Mesodermal cell (in vitro differentiated cells): ENCODE measurements around the gene LRP1B.
"Not testable (repeated sequence)": the region's sequence is repeated elsewhere in the genome, so short reads cannot be mapped to it uniquely, and the experiment has no call there.

Experiments
- H3K27ac ChIP-seq: 2 replicates; pipeline ENCODE4 v1.7.0; 2013; ENCODE audit warnings: mild to moderate bottlenecking, low read depth, low read length, moderate library complexity; ENCODE audit not compliant: severe bottlenecking
- H3K36me3 ChIP-seq: 2 replicates; pipeline ENCODE4 v1.7.1; 2013; ENCODE audit warnings: mild to moderate bottlenecking, low read length, moderate library complexity; ENCODE audit not compliant: control insufficient read depth, insufficient read depth
- H3K4me1 ChIP-seq: one replicate; pipeline ENCODE4 v1.7.1; 2013; ENCODE audit warnings: mild to moderate bottlenecking, low read length; ENCODE audit not compliant: insufficient read depth, control insufficient read depth, poor library complexity, severe bottlenecking
- H3K4me3 ChIP-seq: 2 replicates; pipeline ENCODE4 v1.7.0; 2013; ENCODE audit warnings: low read length, control low read depth, mild to moderate bottlenecking; ENCODE audit not compliant: insufficient read depth, poor library complexity, severe bottlenecking; ENCODE audit errors: extremely low read depth
- H3K9me3 ChIP-seq: 2 replicates; pipeline ENCODE4 v1.7.1; 2013; ENCODE audit warnings: mild to moderate bottlenecking, low read length, moderate library complexity; ENCODE audit not compliant: control insufficient read depth
- WGBS, 2 experiments: methylation state at CpG; one replicate each; pipeline ENCODE4 v1.1.5; 2013; ENCODE audit warnings: missing lambda C conversion rate in 2 of 2; ENCODE audit not compliant: insufficient coverage in 2 of 2; 5-methylcytosine and 5-hydroxymethylcytosine counted together

The LRP1B gene

GRCh38 chr2:142104134-142104758 lies 26.6 kb downstream of the LRP1B start:
- Histone ChIP-seq H3K9me3 (no peaks in the 10 kb centered on the region), H3K4me1 (no peaks in the 10 kb centered on the region), H3K36me3 (no peaks in the 10 kb centered on the region), H3K4me3 (no peak overlapping the region), H3K27ac (no peak overlapping the region)
- WGBS, 2 experiments, result no CpG with 5 or more reads among the region's 2 CpGs

- H3K4me3 ChIP-seq, result no peak overlapping the region
- WGBS, 2 experiments, result no CpG with 5 or more reads among the region's 1 CpG
- H3K36me3 ChIP-seq, result no peaks in the 10 kb centered on the region
- H3K9me3 ChIP-seq, result no peaks in the 10 kb centered on the region
- no peak overlapping the region for H3K27ac ChIP-seq
- no peaks in the 10 kb centered on the region for H3K4me1 ChIP-seq
These were observed 29.8 kb downstream of the LRP1B start for GRCh38 chr2:142100970-142101369.

GRCh38 chr2:142100139-142100873 lies 30.5 kb downstream of the LRP1B start:
- no peak overlapping the region for H3K4me3 ChIP-seq
- no peak overlapping the region for H3K27ac ChIP-seq
- no peaks in the 10 kb centered on the region for H3K9me3 ChIP-seq
- H3K36me3 ChIP-seq, result no peaks in the 10 kb centered on the region
- no peaks in the 10 kb centered on the region for H3K4me1 ChIP-seq
- WGBS, 2 experiments, result 78 to 100% methylated on average over 1 of the region's 4 CpGs

GRCh38 chr2:142097711-142098110 lies 33.1 kb downstream of the LRP1B start:
- no peaks in the 10 kb centered on the region for H3K4me1 ChIP-seq
- no peak overlapping the region for H3K4me3 ChIP-seq
- WGBS, 2 experiments, result 80% methylated on average over 1 of the region's 3 CpGs; no CpG with 5 or more reads in 1 of the 2 experiments
- H3K27ac ChIP-seq, result no peak overlapping the region
- H3K9me3 ChIP-seq, result no peaks in the 10 kb centered on the region
- no peaks in the 10 kb centered on the region for H3K36me3 ChIP-seq

GRCh38 chr2:142095647-142096046 lies 35.2 kb downstream of the LRP1B start:
- WGBS, 2 experiments, result no CpG with 5 or more reads among the region's 2 CpGs
- H3K4me1 ChIP-seq, result no peaks in the 10 kb centered on the region
- H3K36me3 ChIP-seq, result no peaks in the 10 kb centered on the region
- no peaks in the 10 kb centered on the region for H3K9me3 ChIP-seq
- H3K4me3 ChIP-seq, result no peak overlapping the region
- H3K27ac ChIP-seq, result no peak overlapping the region

- 88% methylated on average over 1 of the region's 2 CpGs; no CpG with 5 or more reads in 1 of the 2 experiments for WGBS, 2 experiments
- no peaks in the 10 kb centered on the region for H3K36me3 ChIP-seq
- H3K4me3 ChIP-seq, result no peak overlapping the region
- H3K4me1 ChIP-seq, result no peaks in the 10 kb centered on the region
- H3K27ac ChIP-seq, result no peak overlapping the region
- no peaks in the 10 kb centered on the region for H3K9me3 ChIP-seq
These were observed 36.6 kb downstream of the LRP1B start for GRCh38 chr2:142094233-142094632.

GRCh38 chr2:142088058-142088568 lies 42.7 kb downstream of the LRP1B start:
- H3K36me3 ChIP-seq, result no peaks in the 10 kb centered on the region
- no peak overlapping the region for H3K27ac ChIP-seq
- no CpG with 5 or more reads among the region's 2 CpGs for WGBS, 2 experiments
- no peaks in the 10 kb centered on the region for H3K4me1 ChIP-seq
- no peak overlapping the region for H3K4me3 ChIP-seq
- H3K9me3 ChIP-seq, result no peaks in the 10 kb centered on the region

GRCh38 chr2:142087585-142087984 lies 43.2 kb downstream of the LRP1B start:
- not testable (repeated sequence) for H3K4me3 ChIP-seq, H3K36me3 ChIP-seq, H3K27ac ChIP-seq, H3K4me1 ChIP-seq, H3K9me3 ChIP-seq
- WGBS, 2 experiments, result no CpG with 5 or more reads among the region's 2 CpGs

GRCh38 chr2:142082368-142082767 lies 48.4 kb downstream of the LRP1B start:
- Histone ChIP-seq H3K9me3 (no peaks in the 10 kb centered on the region), H3K4me1 (no peaks in the 10 kb centered on the region), H3K27ac (no peak overlapping the region), H3K36me3 (no peaks in the 10 kb centered on the region), H3K4me3 (no peak overlapping the region)
- 85% methylated on average over 3 of the region's 3 CpGs; no CpG with 5 or more reads in 1 of the 2 experiments for WGBS, 2 experiments

GRCh38 chr2:142076317-142076716 lies 54.5 kb downstream of the LRP1B start:
- Histone ChIP-seq H3K4me1 (no peaks in the 10 kb centered on the region), H3K27ac (no peak overlapping the region), H3K4me3 (no peak overlapping the region), H3K36me3 (no peaks in the 10 kb centered on the region), H3K9me3 (no peaks in the 10 kb centered on the region)
- 86 to 100% methylated on average over 1 of the region's 2 CpGs for WGBS, 2 experiments

- WGBS, 2 experiments, result no CpG with 5 or more reads among the region's 2 CpGs
- Histone ChIP-seq H3K36me3 (no peaks in the 10 kb centered on the region), H3K9me3 (no peaks in the 10 kb centered on the region), H3K4me1 (no peaks in the 10 kb centered on the region), H3K27ac (no peak overlapping the region), H3K4me3 (no peak overlapping the region)
These were observed 55.0 kb downstream of the LRP1B start for GRCh38 chr2:142075826-142076225.
